Measurements from ENCODE around the gene ZGPAT. TPM values are rescaled to one million over a fixed set of nuclear protein-coding genes. Genes with fewer than 3 reads are reported as not detected.

Gene ZGPAT
- total and polyA plus RNA-seq, 2 of the 13 experiments (the other 11 are each of a cell fraction or from before 2014, with no cell fraction given): 23.0 to 41.9 TPM

- TF ChIP-seq ZBTB40 (IDR thresholded peaks at IDR 0.05): no peak
- TF ChIP-seq ZBTB40 (CRISPR knock-in tag; IDR thresholded peaks at IDR 0.05): peak; percentile 95
- TF ChIP-seq HIC2 (CRISPR knock-in tag; IDR thresholded peaks at IDR 0.05; ENCODE audit: low read depth): peak; percentile 97
- TF ChIP-seq ZNF318 (CRISPR knock-in tag; IDR thresholded peaks at IDR 0.05): peak; percentile 30
- TF ChIP-seq ZBTB21 (CRISPR knock-in tag; IDR thresholded peaks at IDR 0.05): peak; percentile 36
- no peak for TF ChIP-seq ZNF33A (CRISPR knock-in tag; IDR thresholded peaks at IDR 0.05; ENCODE audit: borderline replicate concordance)
- no peak; the same call in 1 of the 2 replicates for TF ChIP-seq ZBTB2 (CRISPR knock-in tag; IDR thresholded peaks at IDR 0.05; ENCODE audit: low read depth)
Measured at GRCh38 chr20:63740627-63741353, 33.0 kb downstream of the ZGPAT start (continued).
